OCI-LY1 (cell line): ENCODE data around the gene FAM240A.
A peak's percentile ranks its signal among the peaks of the same experiment; 100 is the strongest.

Source experiments
- H2AFZ ChIP-seq: fragments of 200-600 bp; sonication (generic), shearing (Covaris generic); 2 replicates; pipeline ENCODE4 v1.6.0; 2014; ENCODE audit warnings: antibody characterized with exemption, mild to moderate bottlenecking, low read length
- H3F3A ChIP-seq: fragments of 200-600 bp; sonication (generic), shearing (Covaris generic); 2 replicates; pipeline ENCODE4 v1.6.0; 2014; ENCODE audit warnings: mild to moderate bottlenecking, antibody characterized with exemption, low read length, moderate library complexity; ENCODE audit not compliant: insufficient read depth
- H3K27ac ChIP-seq: fragments of 200-600 bp; sonication (generic); 2 replicates; pipeline ENCODE4 v1.5.1; 2014; ENCODE audit warnings: low read length, mixed run types, mild to moderate bottlenecking, low read depth; ENCODE audit not compliant: poor library complexity, severe bottlenecking
- H3K27me3 ChIP-seq: fragments of 200-600 bp; sonication (generic); 2 replicates; pipeline ENCODE4 v1.6.0; 2014; ENCODE audit warnings: antibody characterized with exemption, mild to moderate bottlenecking, low read length, moderate library complexity; ENCODE audit not compliant: insufficient read depth
- H3K36me3 ChIP-seq: fragments of 200-600 bp; sonication (generic); 2 replicates; pipeline ENCODE4 v1.6.1; 2014; ENCODE audit warnings: mild to moderate bottlenecking, antibody characterized with exemption, low read length, moderate library complexity, mixed read lengths; ENCODE audit not compliant: insufficient read depth
- H3K4me1 ChIP-seq: fragments of 200-600 bp; sonication (generic); 2 replicates; pipeline ENCODE4 v1.5.1; 2014; ENCODE audit warnings: mild to moderate bottlenecking, low read length, moderate library complexity; ENCODE audit not compliant: insufficient read depth, severe bottlenecking
- H3K4me2 ChIP-seq: fragments of 200-600 bp; sonication (generic), shearing (Covaris generic); 2 replicates; pipeline ENCODE4 v1.6.1; 2014; ENCODE audit warnings: low read length
- H3K4me3 ChIP-seq: fragments of 200-600 bp; sonication (generic); 2 replicates; pipeline ENCODE4 v1.5.1; 2014; ENCODE audit warnings: low read length, low read depth, mild to moderate bottlenecking, mixed read lengths; ENCODE audit not compliant: poor library complexity, severe bottlenecking
- H3K79me2 ChIP-seq: fragments of 200-600 bp; shearing (Covaris generic); 2 replicates; pipeline ENCODE4 v1.6.1; 2016; ENCODE audit warnings: mixed run types, low read length, mixed read lengths; ENCODE audit not compliant: insufficient read depth
- H3K9ac ChIP-seq: fragments of 200-600 bp; sonication (generic), shearing (Covaris generic); 2 replicates; pipeline ENCODE4 v1.6.1; 2014; ENCODE audit warnings: mild to moderate bottlenecking, low read length, mixed read lengths
- H3K9me2 ChIP-seq: fragments of 200-600 bp; sonication (generic), shearing (Covaris generic); 2 replicates; pipeline ENCODE4 v1.6.1; 2014; ENCODE audit warnings: low read depth, mild to moderate bottlenecking, low read length, mixed read lengths
- H3K9me3 ChIP-seq: fragments of 200-600 bp; shearing (Covaris generic); 2 replicates; pipeline ENCODE4 v1.6.1; 2014; ENCODE audit warnings: low read length, mixed read lengths
- H4K20me1 ChIP-seq: fragments of 200-600 bp; sonication (generic), shearing (Covaris generic); 2 replicates; pipeline ENCODE4 v1.6.0; 2016; ENCODE audit warnings: mild to moderate bottlenecking, low read length; ENCODE audit not compliant: insufficient read depth
- EZH2 ChIP-seq: fragments of 200-600 bp; sonication (generic), shearing (Covaris generic); IDR thresholded peaks from 2 replicates; pipeline ENCODE4 v1.8.0; 2017; ENCODE audit warnings: borderline replicate concordance, mixed run types, mild to moderate bottlenecking, antibody characterized with exemption, low read length, moderate library complexity, mixed read lengths
- TF ChIP-seq, protein P1 (sequence below): fragments of 200-600 bp; sonication (generic), shearing (Covaris generic); IDR thresholded peaks from 2 replicates; pipeline ENCODE4 v1.5.1; 2017; ENCODE audit warnings: mild to moderate bottlenecking, antibody characterized with exemption, low read length, moderate library complexity, mixed read lengths

FAM240A gene

GRCh38 chr3:46672349-46672695, 60.0 kb downstream of the FAM240A start:
- Histone ChIP-seq H3K27ac (no peak overlapping the region), H3K27me3 (0 out of 2 replicates have a peak, but pooled peaks cover 5% of the 10 kb centered on the region), H4K20me1 (no peaks in the 10 kb centered on the region), H3K9me3 (no peaks in the 10 kb centered on the region), H3K9ac (no peak overlapping the region), H3K36me3 (no peaks in the 10 kb centered on the region), H3K79me2 (no peaks in the 10 kb centered on the region), H3K4me2 (no peak overlapping the region), H3F3A (no peaks in the 10 kb centered on the region), H2AFZ (no peak overlapping the region), H3K9me2 (no peaks in the 10 kb centered on the region), H3K4me1 (no peaks in the 10 kb centered on the region), H3K4me3 (no peak overlapping the region)
- TF ChIP-seq, protein P1, sequence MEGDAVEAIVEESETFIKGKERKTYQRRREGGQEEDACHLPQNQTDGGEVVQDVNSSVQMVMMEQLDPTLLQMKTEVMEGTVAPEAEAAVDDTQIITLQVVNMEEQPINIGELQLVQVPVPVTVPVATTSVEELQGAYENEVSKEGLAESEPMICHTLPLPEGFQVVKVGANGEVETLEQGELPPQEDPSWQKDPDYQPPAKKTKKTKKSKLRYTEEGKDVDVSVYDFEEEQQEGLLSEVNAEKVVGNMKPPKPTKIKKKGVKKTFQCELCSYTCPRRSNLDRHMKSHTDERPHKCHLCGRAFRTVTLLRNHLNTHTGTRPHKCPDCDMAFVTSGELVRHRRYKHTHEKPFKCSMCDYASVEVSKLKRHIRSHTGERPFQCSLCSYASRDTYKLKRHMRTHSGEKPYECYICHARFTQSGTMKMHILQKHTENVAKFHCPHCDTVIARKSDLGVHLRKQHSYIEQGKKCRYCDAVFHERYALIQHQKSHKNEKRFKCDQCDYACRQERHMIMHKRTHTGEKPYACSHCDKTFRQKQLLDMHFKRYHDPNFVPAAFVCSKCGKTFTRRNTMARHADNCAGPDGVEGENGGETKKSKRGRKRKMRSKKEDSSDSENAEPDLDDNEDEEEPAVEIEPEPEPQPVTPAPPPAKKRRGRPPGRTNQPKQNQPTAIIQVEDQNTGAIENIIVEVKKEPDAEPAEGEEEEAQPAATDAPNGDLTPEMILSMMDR = no peak
- TF ChIP-seq EZH2 = no peak

DNA sequence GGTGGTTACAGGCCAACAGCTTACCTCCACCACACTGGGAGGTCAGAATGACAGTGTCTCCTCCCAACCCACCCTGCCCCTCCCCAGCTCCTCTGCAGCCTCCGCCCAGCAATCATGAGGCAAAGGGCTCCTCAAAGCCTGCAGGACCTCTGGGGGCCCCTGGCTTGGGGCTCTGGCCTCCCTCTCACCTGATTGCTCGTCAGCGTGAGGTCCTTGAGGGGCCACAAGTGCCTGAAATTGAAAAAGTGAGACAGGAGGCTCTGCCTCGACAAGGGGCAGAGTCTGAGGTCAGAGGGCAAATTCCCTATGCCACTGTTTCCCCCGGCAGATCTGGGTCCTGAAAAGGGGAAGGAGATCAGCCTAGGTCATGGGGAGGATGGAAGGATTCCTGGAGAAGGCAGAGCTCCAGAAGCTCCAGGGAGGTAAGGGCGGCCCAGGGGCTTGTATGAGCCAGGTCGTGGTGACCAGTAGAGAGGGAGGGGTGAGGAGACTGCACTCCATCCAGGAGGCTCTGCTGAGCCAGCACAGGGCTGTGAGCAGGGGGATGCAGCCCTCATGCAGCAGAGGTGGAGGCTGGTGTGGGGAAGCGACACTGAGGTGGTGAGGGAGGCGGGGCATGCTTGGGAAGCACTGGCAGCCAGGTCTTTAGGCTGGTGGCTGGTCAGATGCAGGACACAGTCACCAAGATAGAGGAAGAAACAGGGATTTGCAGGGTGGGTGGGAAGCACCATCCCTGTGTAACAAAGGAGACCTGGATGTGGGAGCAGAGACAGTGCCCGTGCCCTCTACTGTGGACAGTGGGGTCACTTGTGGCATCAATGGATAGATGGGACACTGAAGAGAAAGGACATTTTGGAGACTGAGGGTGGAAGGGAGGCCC, 61.1 kb downstream of the FAM240A start:
- Histone ChIP-seq H3K9me2 (no peaks in the 10 kb centered on the region), H3K9me3 (no peaks in the 10 kb centered on the region), H3K4me2 (no peak overlapping the region), H4K20me1 (no peaks in the 10 kb centered on the region), H2AFZ (no peak overlapping the region), H3K79me2 (no peaks in the 10 kb centered on the region), H3K9ac (no peak overlapping the region), H3K4me3 (no peak overlapping the region), H3K36me3 (no peaks in the 10 kb centered on the region), H3K27ac (no peak overlapping the region), H3K27me3 (0 out of 2 replicates have a peak, but pooled peaks cover 5% of the 10 kb centered on the region), H3F3A (no peaks in the 10 kb centered on the region), H3K4me1 (no peaks in the 10 kb centered on the region)
- TF ChIP-seq, protein P1 = no peak
- TF ChIP-seq EZH2 = no peak

DNA sequence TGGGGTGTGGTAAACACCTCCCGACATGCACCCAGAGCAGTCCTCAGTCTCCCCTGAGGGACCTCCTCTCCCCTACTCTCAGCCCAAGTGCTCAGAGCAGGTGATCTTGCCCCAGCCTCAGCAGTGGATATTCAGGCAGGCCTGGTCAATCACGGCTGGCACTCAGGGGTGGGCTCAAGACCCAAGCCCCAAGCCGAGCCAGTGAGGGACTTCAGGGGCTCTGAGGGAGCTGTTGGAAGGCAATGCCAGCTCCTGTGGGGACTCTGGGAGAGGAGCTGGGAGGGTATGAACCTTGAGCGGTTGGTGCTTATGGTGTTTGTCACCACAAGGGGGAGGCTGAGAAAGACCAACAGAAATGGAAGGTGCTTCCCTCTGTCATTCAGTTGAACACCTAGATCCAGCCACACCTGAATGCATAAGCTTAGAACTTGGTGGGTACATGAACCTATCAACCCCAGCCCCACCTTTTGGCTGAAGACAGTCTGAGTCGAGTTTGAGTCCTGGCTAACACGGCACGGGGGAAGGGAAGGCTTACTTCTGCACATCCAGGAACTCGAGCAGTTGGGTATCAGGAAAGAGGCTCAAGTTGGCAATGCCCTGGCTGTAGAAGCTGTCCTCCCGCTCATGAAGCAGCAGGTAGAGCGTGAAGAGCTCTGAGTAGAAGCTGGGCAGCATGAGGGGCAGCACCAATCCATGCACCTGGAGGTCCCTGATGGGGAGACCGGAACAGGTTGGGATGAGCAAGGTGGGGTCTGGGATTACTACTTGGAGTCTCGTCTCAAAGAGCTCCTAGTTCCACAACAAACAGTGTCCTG, 61.9 kb downstream of the FAM240A start:
- Histone ChIP-seq H3K27ac (no peak overlapping the region), H3F3A (no peaks in the 10 kb centered on the region), H3K79me2 (no peaks in the 10 kb centered on the region), H3K4me3 (no peak overlapping the region), H3K9ac (no peak overlapping the region), H2AFZ (no peak overlapping the region), H3K9me3 (no peaks in the 10 kb centered on the region), H3K4me2 (no peak overlapping the region), H4K20me1 (no peaks in the 10 kb centered on the region), H3K36me3 (no peaks in the 10 kb centered on the region), H3K4me1 (no peaks in the 10 kb centered on the region), H3K27me3 (0 out of 2 replicates have a peak, but pooled peaks cover 5% of the 10 kb centered on the region), H3K9me2 (no peaks in the 10 kb centered on the region)
- TF ChIP-seq EZH2 = no peak
- TF ChIP-seq, protein P1 = peak; percentile 36; the same call in 1 of the 2 replicates
